Nephron (organoid): Measurements from ENCODE around the gene SEM1.

Source experiments
- H3K27ac Mint-ChIP-seq, 3 experiments: 2 replicates each; pipeline ENCODE4 v1.8.0; 2020; ENCODE audit warnings: mixed read lengths in 3 of 3, mild to moderate bottlenecking in 2 of 3, moderate library complexity in 1 of 3
- H3K27me3 Mint-ChIP-seq: 2 replicates; pipeline ENCODE4 v1.8.0; 2021; ENCODE audit warnings: low read depth, mild to moderate bottlenecking, moderate library complexity, mixed read lengths
- H3K36me3 Mint-ChIP-seq: 2 replicates; pipeline ENCODE4 v1.8.0; 2020; ENCODE audit warnings: low read depth, mixed read lengths
- H3K4me1 Mint-ChIP-seq: 2 replicates; pipeline ENCODE4 v1.8.0; 2020; ENCODE audit warnings: mixed read lengths
- H3K4me3 Mint-ChIP-seq, 3 experiments: 2 replicates each; pipeline ENCODE4 v1.8.0; 2020; ENCODE audit warnings: mild to moderate bottlenecking in 3 of 3, mixed read lengths in 3 of 3, moderate library complexity in 2 of 3
- H3K9me3 Mint-ChIP-seq: 2 replicates; pipeline ENCODE4 v1.8.0; 2020; ENCODE audit warnings: mixed read lengths
- CTCF ChIP-seq, 3 experiments: fragments of 200-600 bp; sonication (generic); IDR thresholded peaks; one replicate each; pipeline ENCODE4 v1.5.0; 2021; ENCODE audit warnings: antibody characterized with exemption in 3 of 3; ENCODE audit not compliant: unreplicated experiment in 3 of 3

SEM1 gene

GRCh38 chr7:96689414-96689813 is 20.2 kb downstream of the SEM1 start:
- no peak for TF ChIP-seq CTCF (IDR thresholded peaks at IDR 0.05; ENCODE audit: unreplicated experiment in 3 of 3)
- H3K27me3 Mint-ChIP-seq: no peaks in the 10 kb centered on the region
- no peak overlapping the region for H3K27ac Mint-ChIP-seq
- peaks cover 48% of the 10 kb centered on the region for H3K36me3 Mint-ChIP-seq
- no peak overlapping the region for H3K4me3 Mint-ChIP-seq
- H3K9me3 Mint-ChIP-seq: peaks cover 3% of the 10 kb centered on the region
- H3K4me1 Mint-ChIP-seq: no peaks in the 10 kb centered on the region

- Mint-ChIP-seq H3K27ac (no peak overlapping the region), H3K4me1 (no peaks in the 10 kb centered on the region), H3K9me3 (peaks cover 18% of the 10 kb centered on the region), H3K27me3 (no peaks in the 10 kb centered on the region), H3K36me3 (peaks cover 64% of the 10 kb centered on the region), H3K4me3 (no peak overlapping the region)
- TF ChIP-seq CTCF (IDR thresholded peaks at IDR 0.05; ENCODE audit: unreplicated experiment in 3 of 3): no peak
These were observed 23.3 kb downstream of the SEM1 start for GRCh38 chr7:96686305-96686704.

GRCh38 chr7:96685755-96686154 is 23.9 kb downstream of the SEM1 start:
- no peak overlapping the region for H3K27ac Mint-ChIP-seq
- no peaks in the 10 kb centered on the region for H3K27me3 Mint-ChIP-seq
- H3K4me3 Mint-ChIP-seq: no peak overlapping the region
- H3K9me3 Mint-ChIP-seq: peaks cover 22% of the 10 kb centered on the region
- no peak for TF ChIP-seq CTCF (IDR thresholded peaks at IDR 0.05; ENCODE audit: unreplicated experiment in 3 of 3)
- peaks cover 70% of the 10 kb centered on the region for H3K36me3 Mint-ChIP-seq
- H3K4me1 Mint-ChIP-seq: no peaks in the 10 kb centered on the region

GRCh38 chr7:96685353-96685752 is 24.3 kb downstream of the SEM1 start:
- H3K27me3 Mint-ChIP-seq: no peaks in the 10 kb centered on the region
- H3K9me3 Mint-ChIP-seq: peaks cover 24% of the 10 kb centered on the region
- H3K4me1 Mint-ChIP-seq: no peaks in the 10 kb centered on the region
- TF ChIP-seq CTCF (IDR thresholded peaks at IDR 0.05; ENCODE audit: unreplicated experiment in 3 of 3): no peak
- H3K4me3 Mint-ChIP-seq: no peak overlapping the region
- H3K27ac Mint-ChIP-seq: no peak overlapping the region
- peaks cover 74% of the 10 kb centered on the region for H3K36me3 Mint-ChIP-seq

GRCh38 chr7:96679886-96680285 is 29.8 kb downstream of the SEM1 start:
- no peaks in the 10 kb centered on the region for H3K4me1 Mint-ChIP-seq
- peaks cover 20% of the 10 kb centered on the region for H3K9me3 Mint-ChIP-seq
- H3K27ac Mint-ChIP-seq: no peak overlapping the region
- no peak overlapping the region for H3K4me3 Mint-ChIP-seq
- TF ChIP-seq CTCF (IDR thresholded peaks at IDR 0.05; ENCODE audit: unreplicated experiment in 3 of 3): no peak
- no peaks in the 10 kb centered on the region for H3K27me3 Mint-ChIP-seq
- H3K36me3 Mint-ChIP-seq: peaks cover 48% of the 10 kb centered on the region

- Mint-ChIP-seq H3K4me3 (no peak overlapping the region), H3K9me3 (peaks cover 8% of the 10 kb centered on the region), H3K27me3 (no peaks in the 10 kb centered on the region), H3K4me1 (no peaks in the 10 kb centered on the region), H3K36me3 (peaks cover 27% of the 10 kb centered on the region), H3K27ac (no peak overlapping the region)
- TF ChIP-seq CTCF (IDR thresholded peaks at IDR 0.05; ENCODE audit: unreplicated experiment in 3 of 3): no peak
These were observed 32.7 kb downstream of the SEM1 start for GRCh38 chr7:96676919-96677318.
